ENCODE measurements around the gene C6. TPM values are rescaled to one million over a fixed set of nuclear protein-coding genes. Genes with fewer than 3 reads are reported as not detected.
A peak's percentile ranks its signal among the peaks of the same experiment; 100 is the strongest.

Gene C6
- 10 to 100 TPM; 40.7 to 50.8 TPM for total RNA-seq

GRCh38 chr5:41213340-41213739, at the start of gene C6:
Gene C6, minus strand, starts transcription at chr5:41213532. Its CDS starts 10,302 bp downstream, at chr5:41203230.
- intact Hi-C loops (cut with DNase I): no loop called here
- peak in 1 of 7 experiments; percentile 20 for TF ChIP-seq CTCF (IDR thresholded peaks at IDR 0.05)
- peak in 2 of 3 donors; percentile 37 to 51 for TF ChIP-seq POLR2A (IDR thresholded peaks at IDR 0.05)
- H3K4me3 ChIP-seq: peak within 1 kb of the TSS in 1 of 2 donors; percentile 24
- H3K27ac ChIP-seq: peak within 1 kb of the TSS in 3 of 4 donors; percentile 39 to 86 (median 70)
- H3K4me1 ChIP-seq: peaks cover 25% of the 10 kb centered on the region
- 13 to 18% methylated on average over 1 of the region's 1 CpG for WGBS, 2 donors
- no peaks in the 10 kb centered on the region for H3K36me3 ChIP-seq (replicated peaks in 1 of 2; ENCODE audit: insufficient read depth in 1 of 2, low read depth in 2 of 2)
- ATAC-seq: peak; percentile 100
- H3K9me3 ChIP-seq: no peaks in the 10 kb centered on the region
- no peaks in the 10 kb centered on the region for H3K27me3 ChIP-seq
- DNase-seq: peak in 1 of 4 donors; percentile 54

- intact Hi-C loops (cut with DNase I): no loop called here
- ATAC-seq (no peak), DNase-seq (no peak)
- H3K27ac ChIP-seq: no peak overlapping the region
- H3K9me3 ChIP-seq: no peaks in the 10 kb centered on the region
- H3K4me1 ChIP-seq: no peaks in the 10 kb centered on the region
- 71 to 75% methylated on average over 4 of the region's 4 CpGs for WGBS, 2 donors
- TF ChIP-seq CTCF (IDR thresholded peaks at IDR 0.05) (no peak), POLR2A (IDR thresholded peaks at IDR 0.05) (no peak)
- no peaks in the 10 kb centered on the region for H3K36me3 ChIP-seq (replicated peaks in 1 of 2; ENCODE audit: insufficient read depth in 1 of 2, low read depth in 2 of 2)
- no peak overlapping the region for H3K4me3 ChIP-seq
- no peaks in the 10 kb centered on the region for H3K27me3 ChIP-seq
Observed at GRCh38 chr5:41256400-41256799, 43.1 kb upstream of the C6 start.

GRCh38 chr5:41253109-41253508, 39.8 kb upstream of the C6 start:
- Histone ChIP-seq H3K27me3 (no peaks in the 10 kb centered on the region), H3K4me1 (no peaks in the 10 kb centered on the region), H3K27ac (no peak overlapping the region), H3K9me3 (peaks cover 0 to 3% (median 0%) of the 10 kb centered on the region in 3 donors), H3K4me3 (no peak overlapping the region), H3K36me3 (replicated peaks in 1 of 2; ENCODE audit: insufficient read depth in 1 of 2, low read depth in 2 of 2) (no peaks in the 10 kb centered on the region)
- intact Hi-C loops (cut with DNase I): no loop called here
- no peak for TF ChIP-seq POLR2A (IDR thresholded peaks at IDR 0.05)
- no peak for ATAC-seq
- no peak for DNase-seq

- TF ChIP-seq POLR2A (IDR thresholded peaks at IDR 0.05): no peak
- no peak for TF ChIP-seq CTCF (IDR thresholded peaks at IDR 0.05)
Observed at GRCh38 chr5:41252036-41252435, 38.7 kb upstream of the C6 start.

GRCh38 chr5:41250351-41250987, 37.1 kb upstream of the C6 start:
- Histone ChIP-seq H3K27me3 (no peaks in the 10 kb centered on the region), H3K27ac (no peak overlapping the region), H3K4me1 (no peaks in the 10 kb centered on the region), H3K36me3 (replicated peaks in 1 of 2; ENCODE audit: insufficient read depth in 1 of 2, low read depth in 2 of 2) (no peaks in the 10 kb centered on the region), H3K4me3 (no peak overlapping the region), H3K9me3 (peaks cover 0 to 3% (median 0%) of the 10 kb centered on the region in 3 donors)
- no peak for ATAC-seq
- WGBS, 2 donors: 43 to 44% methylated on average over 2 of the region's 2 CpGs
- no peak for DNase-seq
- intact Hi-C loops (cut with DNase I): no loop called here
- TF ChIP-seq POLR2A (IDR thresholded peaks at IDR 0.05) (no peak), CTCF (IDR thresholded peaks at IDR 0.05) (no peak)

More at GRCh38 chr5:41252036-41252435, 38.7 kb upstream of the C6 start:
- H3K4me1 ChIP-seq: no peaks in the 10 kb centered on the region
- peaks cover 0 to 3% (median 0%) of the 10 kb centered on the region in 3 donors for H3K9me3 ChIP-seq
- H3K36me3 ChIP-seq (replicated peaks in 1 of 2; ENCODE audit: insufficient read depth in 1 of 2, low read depth in 2 of 2): no peaks in the 10 kb centered on the region
- H3K4me3 ChIP-seq: no peak overlapping the region
- DNase-seq (no peak), ATAC-seq (no peak)
- intact Hi-C loops (cut with DNase I): no loop called here
- no peaks in the 10 kb centered on the region for H3K27me3 ChIP-seq
- no peak overlapping the region for H3K27ac ChIP-seq

Measured in body of pancreas (tissue), 4 donors.